Left renal cortex interstitium (tissue), 4 donors: ENCODE measurements around the gene TOMT. TPM values are rescaled to one million over a fixed set of nuclear protein-coding genes. Genes with fewer than 3 reads are reported as not detected.

Experiments
- DNase-seq, 4 donors: peaks; one replicate each; pipeline ENCODE4 v3.0.0-alpha.2; 2013; ENCODE audit warnings: low read depth in 4 of 4, low spot score in 2 of 4, missing footprints in 1 of 4
- polyA plus RNA-seq, 4 donors: library from polyadenylated mRNA; unstranded; fragments of 120-200 nt; gene quantifications; one replicate each; pipeline ENCODE4 v1.2.1, GENCODE V29; 2013; ENCODE audit not compliant: insufficient read length in 4 of 4

TOMT gene
- polyA plus RNA-seq, 4 donors, result not detected

GRCh38 chr11:72157131-72157530 lies 51.4 kb downstream of the TOMT start:
- no peak for DNase-seq

Other genes starting within 250 kb of the TOMT start
- gene DEFB131B, start 227.5 kb upstream of the TOMT start, polyA plus RNA-seq, result 1 to 10 TPM in 3 of 4 donors, not detected in 1; 1.2 to 2.3 (median 1.4) TPM
- gene XNDC1N, start 177.3 kb upstream of the TOMT start, polyA plus RNA-seq, result 1 to 10 TPM; 6.0 to 9.7 (median 8.0) TPM
- 10 to 100 TPM; 35.7 to 46.1 (median 44.3) TPM for gene RNF121, start 176.9 kb upstream of the TOMT start, polyA plus RNA-seq
- gene IL18BP, start 107.0 kb upstream of the TOMT start, polyA plus RNA-seq, result 10 to 100 TPM in 2 of 4 donors, 1 to 10 TPM in 2; 5.1 to 15.3 (median 10.5) TPM
- 100 to 1,000 TPM; 232 to 355 (median 282) TPM for gene NUMA1, start 25.4 kb upstream of the TOMT start, polyA plus RNA-seq
- 10 to 100 TPM; 20.1 to 37.3 (median 26.5) TPM for gene LRRC51, start 25.1 kb upstream of the TOMT start, polyA plus RNA-seq
- gene LAMTOR1, start 2.6 kb upstream of the TOMT start, polyA plus RNA-seq, result 100 to 1,000 TPM; 112 to 127 (median 119) TPM
- 10 to 100 TPM; 47.2 to 57.8 (median 50.2) TPM for gene ANAPC15, start 6.8 kb downstream of the TOMT start, polyA plus RNA-seq
- gene FOLR3, start 29.8 kb downstream of the TOMT start, polyA plus RNA-seq, result 1 to 10 TPM; 1.7 to 3.4 (median 2.6) TPM
- 10 to 100 TPM; 49.6 to 53.3 (median 51.3) TPM for gene FOLR1, start 86.2 kb downstream of the TOMT start, polyA plus RNA-seq
- 10 to 100 TPM in 3 of 4 donors, 1 to 10 TPM in 1; 8.3 to 13.0 (median 11.0) TPM for gene FOLR2, start 110.9 kb downstream of the TOMT start, polyA plus RNA-seq
- gene INPPL1, start 118.8 kb downstream of the TOMT start, polyA plus RNA-seq, result 100 to 1,000 TPM; 123 to 218 (median 160) TPM
- not detected for gene PHOX2A, start 138.3 kb downstream of the TOMT start, polyA plus RNA-seq